Body of pancreas (tissue), 4 donors: ENCODE measurements around the gene PYDC1. TPM values are rescaled to one million over a fixed set of nuclear protein-coding genes. Genes with fewer than 3 reads are reported as not detected.
"Not testable (repeated sequence)": the region's sequence is repeated elsewhere in the genome, so short reads cannot be mapped to it uniquely, and the experiment has no call there.

Experiments
- ATAC-seq: fragments of 150-250 bp; one replicate; pipeline ENCODE4 v1.9.1; 2016
- DNase-seq, 4 donors: peaks; one replicate each; pipeline ENCODE4 v3.0.0-alpha.2; 2019
- H3K27ac ChIP-seq, 4 donors: fragments of 200-600 bp; sonication (generic); 1 replicate in 3 of 4; 2 replicates in 1 of 4; pipeline versions ENCODE4 v1.5.1 to v1.6.1; 2016 to 2019; ENCODE audit warnings: mild to moderate bottlenecking in 1 of 4, mixed read lengths in 1 of 4, moderate library complexity in 1 of 4
- H3K27me3 ChIP-seq, 2 donors: fragments of 200-600 bp; sonication (generic); one replicate each; pipeline ENCODE4 v1.6.0; 2016; ENCODE audit warnings: mild to moderate bottlenecking in 1 of 2
- H3K36me3 ChIP-seq, 2 donors: fragments of 200-600 bp; sonication (generic); replicated peaks in 1 of 2; 2 replicates each; pipeline ENCODE4 v1.5.1; 2016; ENCODE audit warnings: low read depth in 2 of 2; ENCODE audit not compliant: insufficient read depth in 1 of 2
- H3K4me1 ChIP-seq: fragments of 200-600 bp; sonication (generic); one replicate; pipeline ENCODE4 v1.6.0; 2016
- H3K4me3 ChIP-seq, 2 donors: fragments of 200-600 bp; sonication (generic); 1 replicate in 1 of 2; 2 replicates in 1 of 2; pipeline ENCODE4 v1.5.1; 2016 to 2019
- H3K9me3 ChIP-seq, 3 donors: fragments of 200-600 bp; sonication (generic); 1 replicate in 2 of 3; 2 replicates in 1 of 3; pipeline ENCODE4 v1.5.1; 2016
- CTCF ChIP-seq, 7 experiments: fragments of 450-650 bp in 4 of 7; fragments of 200-600 bp in 3 of 7; sonication (generic) in 3 of 7; IDR thresholded peaks; one replicate each; pipeline ENCODE4 v1.5.1; 2016 to 2019; ENCODE audit warnings: antibody characterized with exemption in 7 of 7
- POLR2A ChIP-seq, 3 donors: fragments of 450-650 bp; IDR thresholded peaks; one replicate each; pipeline ENCODE4 v1.6.1; 2016; ENCODE audit warnings: antibody characterized with exemption in 3 of 3, mild to moderate bottlenecking in 2 of 3
- WGBS, 2 donors: methylation state at CpG; one replicate each; pipeline ENCODE4 v1.1.5; 2017; 5-methylcytosine and 5-hydroxymethylcytosine counted together
- intact Hi-C: fragments of 100-400 bp; cut with DNase I; formaldehyde crosslinking; loops from one replicate; pipeline ENCODE4 v1.15.1; 2023
- total RNA-seq, 2 donors: library from RNA; depleted of rRNA; stranded (reverse); fragments of >200 nt; gene quantifications; one replicate each; pipeline ENCODE4 v1.1.0, GENCODE V29; 2016

Gene PYDC1
- total RNA-seq, 2 donors from 2014 or later, result not detected

GRCh38 chr16:31198207-31198882, 18.6 kb downstream of the PYDC1 start:
- Histone ChIP-seq H3K36me3 (peaks cover 0 to 13% of the 10 kb centered on the region in 2 donors), H3K27ac (no peak overlapping the region), H3K4me3 (no peak overlapping the region), H3K27me3 (no peaks in the 10 kb centered on the region), H3K4me1 (peaks cover 18% of the 10 kb centered on the region), H3K9me3 (no peaks in the 10 kb centered on the region)
- intact Hi-C loops, result no loop called here
- no peak for ATAC-seq
- no peak for DNase-seq
- WGBS, 2 donors, result 71 to 86% methylated on average over 7 of the region's 7 CpGs
- TF ChIP-seq CTCF (IDR thresholded peaks at IDR 0.05) (no peak), POLR2A (IDR thresholded peaks at IDR 0.05) (no peak)

- no peak overlapping the region for H3K4me3 ChIP-seq
- H3K27ac ChIP-seq, result no peak overlapping the region
- ATAC-seq, result no peak
- peaks cover 0 to 28% of the 10 kb centered on the region in 2 donors for H3K36me3 ChIP-seq
- no peak for DNase-seq
- intact Hi-C loops, result no loop called here
- WGBS, 2 donors, result 89 to 94% methylated on average over 15 to 16 of the region's 17 CpGs
- H3K4me1 ChIP-seq, result peaks cover 4% of the 10 kb centered on the region
- H3K27me3 ChIP-seq, result no peaks in the 10 kb centered on the region
- TF ChIP-seq POLR2A (IDR thresholded peaks at IDR 0.05) (no peak), CTCF (IDR thresholded peaks at IDR 0.05) (no peak)
- H3K9me3 ChIP-seq, result no peaks in the 10 kb centered on the region
Observed at GRCh38 chr16:31196324-31197088, 20.4 kb downstream of the PYDC1 start.

- H3K27me3 ChIP-seq, H3K4me1 ChIP-seq, H3K9me3 ChIP-seq, ATAC-seq, DNase-seq, H3K4me3 ChIP-seq, H3K27ac ChIP-seq, intact Hi-C loops: not testable (repeated sequence)
- peaks cover 0 to 33% of the 10 kb centered on the region in 2 donors for H3K36me3 ChIP-seq
- 92% methylated on average over 11 of the region's 11 CpGs for WGBS, 2 donors
Observed at GRCh38 chr16:31195861-31196260, 21.1 kb downstream of the PYDC1 start.

- DNase-seq (no peak), ATAC-seq (no peak)
- Histone ChIP-seq H3K9me3 (no peaks in the 10 kb centered on the region), H3K27me3 (no peaks in the 10 kb centered on the region), H3K4me1 (no peaks in the 10 kb centered on the region), H3K4me3 (no peak overlapping the region), H3K36me3 (peaks cover 8 to 43% of the 10 kb centered on the region in 2 donors), H3K27ac (no peak overlapping the region)
- TF ChIP-seq POLR2A (IDR thresholded peaks at IDR 0.05), result no peak
- intact Hi-C loops, result no loop called here
- 81 to 84% methylated on average over 7 of the region's 7 CpGs for WGBS, 2 donors
Observed at GRCh38 chr16:31194898-31195297, 22.0 kb downstream of the PYDC1 start.

GRCh38 chr16:31193874-31194273, 23.1 kb downstream of the PYDC1 start:
- TF ChIP-seq CTCF (IDR thresholded peaks at IDR 0.05) (no peak), POLR2A (IDR thresholded peaks at IDR 0.05) (no peak)
- no peaks in the 10 kb centered on the region for H3K9me3 ChIP-seq
- H3K27me3 ChIP-seq, result no peaks in the 10 kb centered on the region
- H3K36me3 ChIP-seq, result peaks cover 16 to 52% of the 10 kb centered on the region in 2 donors
- no peak overlapping the region for H3K27ac ChIP-seq
- H3K4me3 ChIP-seq, result no peak overlapping the region
- intact Hi-C loops, result no loop called here
- no peak for ATAC-seq
- DNase-seq, result no peak
- H3K4me1 ChIP-seq, result no peaks in the 10 kb centered on the region
- WGBS, 2 donors, result 95 to 96% methylated on average over 2 of the region's 2 CpGs
